Stimulated activated CD4-positive, alpha-beta T cell treated with anti-CD3 and anti-CD28 coated beads, Interleukin-1b, Interleukin-23, amount 100 ng/mL, for 24 hours (primary cell): Measurements from ENCODE around the gene CCDC34.
"Not testable (repeated sequence)": the region's sequence is repeated elsewhere in the genome, so short reads cannot be mapped to it uniquely, and the experiment has no call there.

ENCODE experiments used
- DNase-seq, 4 experiments: peaks; one replicate each; pipeline ENCODE4 v3.0.0-alpha.2; 2020; ENCODE audit warnings: low read depth in 4 of 4, low spot score in 1 of 4

CCDC34 gene

GRCh38 chr11:27363576-27364117 lies 632 bp upstream of the CCDC34 start:
- no peak for DNase-seq

- no peak for DNase-seq
These were observed 1.2 kb downstream of the CCDC34 start for GRCh38 chr11:27361649-27362431.

- DNase-seq: no peak
These were observed 4.7 kb downstream of the CCDC34 start for GRCh38 chr11:27358296-27358695.

GRCh38 chr11:27357250-27357649 lies 5.8 kb downstream of the CCDC34 start:
- no peak for DNase-seq

GRCh38 chr11:27356624-27357222 lies 6.3 kb downstream of the CCDC34 start:
- DNase-seq: no peak

GRCh38 chr11:27355575-27356104 lies 7.4 kb downstream of the CCDC34 start:
- no peak for DNase-seq

- no peak for DNase-seq
These were observed 8.6 kb downstream of the CCDC34 start for GRCh38 chr11:27354359-27354965.

GRCh38 chr11:27353593-27354358 lies 9.2 kb downstream of the CCDC34 start:
- no peak for DNase-seq

GRCh38 chr11:27352781-27353180 lies 10.2 kb downstream of the CCDC34 start:
- no peak for DNase-seq

- no peak for DNase-seq
These were observed 12.5 kb downstream of the CCDC34 start for GRCh38 chr11:27350511-27350910.

- DNase-seq: no peak
These were observed 13.1 kb downstream of the CCDC34 start for GRCh38 chr11:27349919-27350318.

GRCh38 chr11:27348340-27348873 lies 14.6 kb downstream of the CCDC34 start:
- no peak for DNase-seq

- no peak for DNase-seq
These were observed 15.4 kb downstream of the CCDC34 start for GRCh38 chr11:27347359-27348339.

GRCh38 chr11:27339941-27340340 lies 23.1 kb downstream of the CCDC34 start:
- no peak for DNase-seq

GRCh38 chr11:27334764-27335163 lies 28.3 kb downstream of the CCDC34 start:
- not testable (repeated sequence) for DNase-seq

- DNase-seq: no peak
These were observed 31.0 kb downstream of the CCDC34 start for GRCh38 chr11:27331981-27332380.

GRCh38 chr11:27330633-27331270 lies 32.3 kb downstream of the CCDC34 start:
- DNase-seq: no peak

- no peak for DNase-seq
These were observed 33.0 kb downstream of the CCDC34 start for GRCh38 chr11:27329867-27330632.
